Stimulated activated CD8-positive, alpha-beta memory T cell treated with anti-CD3 and anti-CD28 coated beads, Interleukin-4, amount 100 ng/mL, for 24 hours (primary cell): ENCODE results near the gene NANOS2.
"Not testable (repeated sequence)": the region's sequence is repeated elsewhere in the genome, so short reads cannot be mapped to it uniquely, and the experiment has no call there.

Experiments
- DNase-seq: peaks from one replicate; pipeline ENCODE4 v3.0.0-alpha.2; 2020; ENCODE audit warnings: low read depth

NANOS2 gene

DNA sequence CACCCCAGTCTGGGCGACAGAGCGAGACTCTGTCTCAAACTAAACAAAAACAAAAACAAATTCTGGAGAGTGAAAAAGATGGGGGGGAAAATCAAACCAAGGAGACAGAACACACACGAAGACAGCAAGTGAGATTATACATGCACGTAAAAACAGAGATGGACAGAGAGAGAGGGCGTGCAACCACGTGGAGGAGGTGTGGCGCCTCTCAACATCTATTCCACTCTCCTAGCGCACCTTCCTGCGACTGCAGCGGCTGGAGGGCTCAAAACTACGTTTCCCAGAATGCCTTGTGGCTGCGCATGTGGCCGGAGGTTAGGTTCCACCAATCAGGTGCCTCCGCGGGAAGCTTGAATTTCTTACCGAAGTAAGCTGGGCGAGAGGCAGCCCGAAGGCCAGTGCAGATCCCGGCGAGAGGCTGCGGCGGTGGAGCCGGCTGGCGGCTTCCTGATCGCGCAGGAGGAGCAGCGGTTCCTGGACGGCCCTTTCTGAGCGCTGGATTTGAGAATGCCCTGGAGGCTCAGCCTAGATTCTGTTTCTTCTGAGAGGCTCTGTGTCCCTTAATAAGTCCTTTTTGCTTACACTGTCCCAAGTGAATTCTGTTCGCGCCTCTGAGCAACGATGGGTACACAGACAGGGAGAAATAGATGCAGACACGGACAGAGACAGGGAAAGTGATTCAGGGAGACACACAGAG lies 13.1 kb upstream of the NANOS2 start:
- DNase-seq, result peak; percentile 76

DNA sequence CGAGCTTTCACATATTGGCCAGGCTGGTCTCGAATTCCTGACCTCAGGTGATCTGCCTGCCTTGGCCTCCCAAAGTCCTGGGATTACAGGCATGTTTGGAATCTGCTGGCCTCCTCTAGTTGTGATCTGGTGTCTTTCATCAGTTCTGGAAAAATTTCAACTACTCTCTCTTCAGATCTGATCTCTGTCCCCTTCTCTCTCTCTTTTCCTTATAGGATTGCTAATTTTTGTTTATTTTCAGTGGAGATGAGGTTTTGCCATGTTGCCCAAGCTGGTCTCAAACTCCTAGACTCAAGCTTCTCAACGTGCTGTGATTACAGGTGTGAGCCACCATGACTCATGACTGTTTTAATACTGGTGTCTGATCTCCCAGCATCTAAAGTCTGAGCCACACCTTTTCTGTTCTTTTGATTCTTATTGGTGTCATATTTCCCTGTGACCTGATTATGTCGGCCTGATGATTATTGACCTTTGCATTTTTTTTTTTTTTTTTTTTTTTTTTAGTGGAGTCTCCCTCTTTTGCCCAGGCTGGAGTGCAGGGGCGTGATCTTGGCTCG lies 10.4 kb upstream of the NANOS2 start:
- no peak for DNase-seq

DNA sequence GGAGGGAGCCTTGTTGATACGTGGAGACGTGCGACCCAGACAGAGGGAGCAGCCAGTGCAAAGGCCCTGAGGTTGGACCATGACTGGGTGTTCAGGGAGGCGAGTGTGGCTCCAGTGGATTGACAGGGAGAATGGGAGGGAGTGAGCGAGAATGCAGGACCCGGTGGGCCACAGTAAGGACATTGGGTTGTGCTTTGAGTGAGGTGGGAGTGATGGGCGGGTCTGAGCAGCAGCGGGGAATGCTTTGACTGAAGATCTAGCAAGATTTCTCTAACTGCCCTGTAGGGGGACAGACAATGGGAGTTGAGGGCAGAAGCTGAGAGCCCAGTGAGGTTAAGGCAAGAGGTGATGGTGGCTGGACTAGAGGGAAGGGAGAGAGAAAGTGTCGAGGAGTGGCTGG lies 7.7 kb upstream of the NANOS2 start:
- no peak for DNase-seq

DNA sequence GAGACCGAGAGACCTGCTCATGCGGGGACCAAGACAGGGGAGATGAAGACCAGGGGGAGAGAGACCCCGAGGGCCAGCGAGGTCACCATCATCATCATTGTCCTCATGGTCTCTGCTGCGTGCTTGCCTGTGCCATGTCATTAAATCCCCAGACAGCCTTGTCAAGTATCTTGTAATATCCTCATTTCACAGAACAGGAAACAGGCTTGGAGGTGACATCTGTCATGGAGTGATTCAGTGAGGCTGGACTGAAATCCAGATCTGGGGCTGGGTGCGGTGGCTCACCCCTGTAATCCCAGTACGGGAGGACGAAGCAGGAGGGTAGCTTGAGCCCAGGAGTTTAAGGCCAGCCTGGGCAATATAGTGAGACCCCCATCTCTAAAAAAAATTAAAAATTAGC lies 5.9 kb upstream of the NANOS2 start:
- DNase-seq, result no peak

DNA sequence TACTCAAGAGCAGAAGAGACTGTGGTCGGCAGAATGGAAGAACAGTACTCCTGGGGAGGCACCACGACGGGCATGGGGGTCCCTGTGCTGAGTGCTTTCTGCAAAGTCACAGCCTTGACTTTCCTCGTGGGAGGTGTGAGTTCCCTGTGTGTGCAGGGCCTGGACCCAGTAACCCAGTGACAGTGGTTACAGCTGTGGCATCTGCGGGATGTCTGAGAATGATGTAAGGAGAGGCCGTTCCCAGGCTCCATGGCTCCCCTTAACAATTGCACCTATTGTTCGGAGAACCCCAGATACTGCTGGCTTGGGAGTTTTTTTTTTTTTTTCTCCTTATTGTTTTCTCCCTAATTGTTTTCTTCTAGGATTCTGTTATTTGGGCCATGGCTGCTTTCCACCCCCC lies 5.1 kb upstream of the NANOS2 start:
- DNase-seq, result no peak

DNA sequence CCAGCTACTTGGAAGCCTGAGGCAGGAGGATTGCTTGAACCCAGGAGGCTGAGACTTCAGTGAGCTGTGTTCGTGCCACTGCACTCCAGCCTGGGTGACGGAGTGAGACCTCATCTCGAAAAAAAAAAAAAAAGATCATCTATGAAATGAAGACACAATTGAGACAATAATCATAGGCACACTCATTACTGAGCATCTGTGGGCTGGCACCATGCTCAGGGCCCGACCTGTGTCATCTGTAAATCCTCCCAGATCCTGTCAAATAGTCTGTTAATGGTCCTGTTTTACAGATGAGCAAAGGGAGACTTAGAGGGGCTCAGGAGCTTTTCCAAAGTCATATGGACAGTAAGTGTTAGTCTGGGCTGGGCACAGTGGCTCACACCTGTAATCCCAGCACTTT lies 4.1 kb upstream of the NANOS2 start:
- no peak for DNase-seq

DNA sequence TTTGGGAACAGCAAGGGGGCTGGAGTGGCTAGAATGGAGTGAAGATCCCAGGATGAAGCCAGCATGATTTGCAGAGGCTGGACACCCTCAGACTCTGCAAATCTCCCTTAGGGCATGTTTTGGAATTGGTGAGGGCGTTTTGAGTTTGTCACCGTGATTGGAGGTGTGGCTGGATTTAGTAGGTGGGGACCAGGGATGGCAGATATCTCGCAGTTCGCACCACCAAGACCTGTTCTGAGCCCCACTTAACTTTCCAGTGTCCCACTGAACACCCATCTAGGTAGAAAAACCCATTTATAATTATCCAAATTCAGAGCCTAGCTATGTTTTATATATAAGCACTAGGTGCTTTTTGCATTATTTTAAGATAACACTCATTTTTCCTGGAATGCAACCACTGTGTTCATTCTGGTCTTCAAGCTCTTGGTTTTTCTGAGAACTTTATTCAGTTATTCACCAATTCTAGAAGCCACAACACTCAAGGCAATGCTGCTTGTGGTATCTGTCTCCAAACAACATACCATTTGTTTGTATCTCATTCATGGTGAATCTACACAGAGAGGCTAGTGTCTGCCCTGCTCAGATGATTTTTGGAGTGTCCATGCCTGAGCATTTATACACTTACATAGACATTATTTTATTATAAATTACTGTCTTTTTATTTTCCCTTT lies 3.0 kb upstream of the NANOS2 start:
- no peak for DNase-seq

DNA sequence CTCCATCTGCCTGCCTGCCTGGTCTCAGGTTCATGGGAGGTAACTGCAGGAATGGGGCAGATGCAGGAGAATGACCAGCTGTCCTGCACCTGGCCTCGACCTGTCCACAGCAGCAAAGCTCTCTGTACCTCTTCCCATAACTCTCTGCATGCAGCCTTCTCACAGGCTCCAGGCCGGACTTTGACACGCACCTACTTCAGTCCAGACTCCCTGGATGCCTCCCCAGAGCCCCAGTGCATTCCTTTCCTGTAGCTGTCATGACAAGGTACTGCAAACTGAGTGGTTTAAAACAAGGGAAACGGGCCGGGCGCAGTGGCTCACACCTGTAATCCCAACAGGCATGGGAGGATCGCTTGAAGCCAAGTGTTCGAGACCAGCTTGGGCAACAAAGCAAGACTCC lies 3.3 kb downstream of the NANOS2 start:
- no peak for DNase-seq

DNA sequence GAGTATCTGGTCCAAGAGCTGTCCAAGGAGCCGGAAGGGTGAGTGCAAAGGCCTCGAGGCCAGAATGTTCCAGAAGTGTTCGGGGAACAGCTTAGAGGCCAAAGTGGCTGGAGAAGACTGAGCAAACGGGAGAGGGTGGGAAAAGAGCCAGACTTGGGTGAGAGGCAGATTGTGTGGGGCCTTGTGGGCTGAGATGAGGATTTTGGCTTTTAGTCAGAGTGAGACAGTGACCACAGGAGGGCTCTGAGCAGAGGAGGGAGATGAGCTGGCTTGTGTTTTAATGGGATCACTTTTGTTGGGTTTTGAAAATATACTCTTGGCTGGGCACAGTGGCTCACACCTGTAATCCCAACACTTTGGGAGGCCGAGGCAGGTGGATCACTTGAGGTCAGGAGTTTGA lies 5.6 kb downstream of the NANOS2 start:
- no peak for DNase-seq

DNA sequence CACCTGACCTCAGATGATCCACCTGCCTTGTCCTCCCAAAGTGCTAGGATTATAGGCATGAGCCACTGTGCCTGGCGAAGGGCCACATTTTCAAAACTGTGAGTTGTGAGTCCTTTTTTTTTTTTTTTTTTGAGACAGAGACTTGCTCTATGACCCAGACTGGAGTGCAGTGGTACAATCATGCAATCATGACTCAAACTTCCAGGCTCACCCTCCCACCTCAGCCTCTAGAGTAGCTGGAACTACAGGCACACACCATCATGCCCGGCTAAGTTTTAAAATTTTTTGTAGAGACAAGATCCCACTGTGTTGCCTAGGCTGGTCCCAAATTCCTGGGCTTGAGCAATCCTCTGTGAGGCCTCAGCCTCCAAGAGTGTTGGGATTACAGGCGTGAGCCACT lies 8.4 kb downstream of the NANOS2 start:
- no peak for DNase-seq

DNA sequence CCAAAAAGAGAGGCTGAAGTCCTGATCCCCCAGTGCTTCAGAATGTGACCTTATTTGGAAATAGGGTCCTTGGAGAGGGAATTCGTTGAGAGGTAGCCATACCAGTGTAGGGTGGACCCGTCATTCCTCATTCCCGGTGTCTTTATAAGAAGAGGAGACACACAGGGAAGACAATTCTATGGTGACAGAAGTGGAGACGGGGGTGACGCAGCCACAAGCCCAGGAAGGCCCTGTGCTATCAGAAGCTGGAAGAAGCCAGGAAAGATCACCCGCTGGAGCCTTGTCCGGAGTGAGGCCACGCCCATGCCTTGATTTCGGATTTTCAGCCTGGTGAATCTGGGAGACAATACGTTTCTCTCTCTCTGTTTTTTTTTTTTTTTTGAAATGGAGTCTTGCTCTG lies 9.6 kb downstream of the NANOS2 start:
- no peak for DNase-seq

DNA sequence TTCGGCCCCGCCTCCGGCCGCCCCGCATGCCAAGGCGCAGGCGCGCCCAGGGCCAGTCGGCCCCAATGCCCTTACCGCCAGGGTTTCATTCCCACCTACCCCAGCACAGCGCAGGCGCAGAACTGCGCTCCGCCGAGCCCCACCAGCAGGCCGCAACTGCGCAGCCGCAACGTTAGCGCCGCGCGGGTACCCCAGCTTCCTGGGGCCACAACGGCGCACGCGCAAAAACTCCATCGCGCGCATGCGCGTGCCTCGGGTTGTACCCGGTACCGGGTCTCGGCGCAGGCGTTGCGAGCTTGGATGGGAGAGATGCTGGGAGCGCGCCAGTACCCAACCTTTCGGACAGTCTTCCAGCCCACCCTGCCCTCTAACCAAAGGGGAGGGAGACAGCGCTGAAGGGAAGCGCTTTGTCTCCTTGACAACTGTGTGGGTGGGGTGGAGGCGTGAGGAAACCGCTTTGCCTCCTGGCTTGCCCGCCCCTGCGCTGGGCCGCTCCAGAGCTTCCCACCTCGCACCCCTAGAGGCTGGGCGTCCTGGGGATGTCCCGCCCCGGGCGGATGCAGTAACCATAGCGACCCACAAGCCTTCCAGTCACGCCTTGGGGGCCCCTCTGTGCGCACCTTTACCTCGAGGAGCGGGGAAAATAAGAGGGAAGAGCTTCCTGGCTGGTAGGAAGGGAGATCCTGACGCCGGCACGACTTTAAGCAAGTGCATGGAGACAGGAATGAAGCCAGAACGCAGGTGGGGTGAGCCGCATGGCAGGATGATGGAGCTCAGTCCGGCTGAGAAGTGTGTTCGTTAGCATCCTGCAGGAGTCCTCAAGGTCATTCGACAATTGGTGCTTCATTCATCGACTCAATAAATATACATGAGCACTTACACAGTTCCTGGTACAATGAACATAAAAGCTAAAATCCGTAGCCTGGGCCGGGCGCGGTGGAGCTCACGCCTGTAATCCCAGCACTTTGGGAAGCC lies 11.6 kb downstream of the NANOS2 start:
- DNase-seq, result peak; percentile 99

DNA sequence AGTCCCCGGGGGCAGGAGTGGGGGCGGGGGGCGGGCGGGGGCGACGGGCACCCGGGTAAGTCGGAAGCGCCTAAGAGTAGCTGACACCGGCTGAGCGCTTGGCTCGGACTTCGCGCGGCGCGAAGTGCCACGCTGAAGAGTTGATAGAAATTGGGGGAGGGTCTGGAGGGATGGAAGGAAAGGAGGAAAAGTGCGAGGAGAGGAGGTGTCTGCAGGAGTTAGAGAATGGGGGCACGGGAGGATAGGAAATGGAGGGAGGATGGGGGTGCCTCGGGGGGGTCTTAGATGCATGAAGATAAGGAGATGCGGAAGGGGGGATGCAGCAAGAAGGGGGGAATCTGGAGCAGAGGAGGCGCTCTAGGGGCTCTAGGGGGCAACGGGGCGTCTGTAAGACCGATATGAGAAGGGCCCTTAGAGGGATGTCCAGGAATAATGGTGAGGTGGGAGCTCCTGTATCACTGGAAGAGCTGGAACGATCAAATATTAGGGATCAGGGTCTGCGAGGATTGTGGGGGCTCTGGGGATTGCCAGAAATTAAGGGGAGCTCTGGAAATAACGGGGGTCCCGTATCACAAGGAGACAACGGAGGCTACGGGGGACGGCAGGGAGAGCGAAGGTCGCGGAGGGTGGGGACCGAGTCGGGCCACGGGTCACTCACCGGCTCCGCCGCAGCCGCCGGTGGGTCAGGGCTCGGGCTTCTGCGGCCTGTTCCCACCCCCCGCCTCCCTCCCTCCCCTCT lies 12.5 kb downstream of the NANOS2 start, which contains the start of gene MYPOP:
TSS of gene MYPOP (minus strand) at position 702 of the 739 bp plus-strand sequence. CDS start 840 bp downstream, outside the sequence.
- DNase-seq, result no peak

DNA sequence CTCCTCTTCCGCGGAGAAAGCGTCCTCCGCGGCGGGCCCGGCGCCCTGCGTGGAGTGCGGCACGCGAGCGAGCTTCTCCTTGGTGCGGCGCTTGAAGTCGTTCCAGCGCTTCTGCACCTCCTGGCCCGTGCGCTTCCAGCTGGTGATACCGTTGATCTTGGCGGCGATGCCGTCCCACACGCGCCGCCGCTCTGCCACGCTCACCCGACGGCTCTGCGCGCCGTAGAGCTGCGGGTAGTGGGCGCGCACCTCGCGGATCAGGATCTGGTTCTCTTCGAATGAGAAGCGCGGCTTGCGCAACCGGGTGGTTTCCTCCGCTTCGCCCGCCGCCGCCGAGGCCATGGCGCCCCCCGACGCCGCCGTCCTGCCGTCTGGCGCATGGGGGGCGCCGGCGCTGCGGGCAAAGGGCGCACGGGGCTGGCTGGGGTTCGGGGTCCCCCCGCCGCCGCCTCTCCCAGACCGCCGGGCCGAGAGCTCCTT lies 13.1 kb downstream of the NANOS2 start:
- peak; percentile 19 for DNase-seq

DNA sequence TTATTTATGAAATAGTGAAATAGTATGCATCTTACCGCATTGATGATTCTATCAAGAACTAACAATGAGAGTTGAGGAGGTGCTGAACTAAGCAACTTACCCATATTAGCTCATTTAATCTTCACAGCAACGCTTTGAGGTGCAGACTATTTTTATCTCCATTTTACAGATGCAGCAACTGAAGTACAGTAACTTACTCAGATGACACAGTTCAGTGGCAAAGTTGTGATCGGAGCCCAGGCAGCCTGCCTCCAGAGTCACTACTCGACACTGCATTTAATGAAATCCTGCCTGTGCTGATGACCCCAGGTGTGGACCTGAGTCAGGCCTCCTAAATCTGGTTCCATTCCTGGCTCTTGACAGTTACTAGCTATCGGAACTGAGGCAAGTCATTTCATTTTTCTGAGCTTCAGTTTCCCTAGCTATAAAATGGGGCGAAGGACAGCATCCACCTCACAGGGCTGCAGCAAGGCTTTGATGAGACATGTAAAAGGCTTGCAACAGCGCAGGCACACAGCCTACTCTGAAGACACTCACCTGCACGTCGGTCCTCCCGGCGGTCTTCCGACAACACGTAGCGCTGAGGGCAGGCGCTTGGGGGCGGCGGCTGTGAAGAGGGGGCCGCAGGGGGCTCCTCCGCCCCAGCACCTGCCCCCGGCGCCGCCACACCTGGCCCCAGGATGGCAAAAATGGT lies 13.7 kb downstream of the NANOS2 start:
- DNase-seq, result no peak

DNA sequence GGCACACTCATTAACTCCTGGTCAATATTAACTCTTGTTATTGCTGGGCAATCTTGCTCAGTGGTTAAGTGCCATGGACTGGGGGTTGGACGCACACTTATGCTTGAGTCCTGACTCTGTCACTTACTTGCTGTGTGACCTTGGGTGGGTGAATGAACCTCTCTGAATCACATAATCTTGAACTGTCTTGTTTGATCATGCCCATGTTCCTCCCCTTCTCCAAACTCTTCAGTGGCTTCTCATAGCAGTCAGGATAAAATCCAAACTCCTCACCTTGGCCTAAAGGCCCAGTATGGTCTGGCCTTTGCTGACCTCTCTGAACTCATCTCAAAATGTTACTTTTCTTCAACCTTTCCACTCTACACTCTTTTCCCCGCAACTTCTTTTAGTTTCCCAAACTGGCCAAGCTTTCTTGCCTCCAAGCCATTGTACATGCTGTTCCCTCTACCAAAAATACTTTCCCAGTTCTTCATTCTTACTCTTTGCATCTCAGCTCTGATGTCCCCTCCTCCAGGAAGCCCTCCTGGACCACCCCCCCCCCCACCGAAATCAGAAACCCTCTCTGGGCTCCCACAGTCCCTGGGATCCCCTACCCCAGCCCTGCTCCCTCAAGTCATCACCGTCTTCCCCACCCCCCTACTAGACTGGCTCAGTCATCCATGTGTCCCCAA lies 14.5 kb downstream of the NANOS2 start:
- no peak for DNase-seq

DNA sequence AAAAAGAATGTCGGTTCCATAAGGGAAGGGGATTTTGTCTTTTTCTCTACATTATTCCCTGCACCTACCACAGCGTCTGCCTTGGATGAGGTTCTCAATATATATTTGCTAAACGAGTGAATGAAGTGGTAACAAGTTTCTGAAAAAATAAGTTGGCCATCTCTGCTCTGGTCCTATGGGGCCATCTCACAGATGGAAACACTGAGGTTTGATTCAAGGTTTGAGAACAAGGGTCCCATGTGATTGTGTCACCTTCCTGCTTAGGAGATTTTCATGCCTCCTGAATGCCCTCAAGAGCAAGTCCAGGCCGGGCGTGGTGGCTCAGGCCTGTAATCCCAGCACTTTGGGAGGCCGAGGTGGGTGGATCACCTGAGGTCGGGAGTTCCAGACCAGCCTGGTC lies 15.3 kb downstream of the NANOS2 start:
- no peak for DNase-seq

DNA sequence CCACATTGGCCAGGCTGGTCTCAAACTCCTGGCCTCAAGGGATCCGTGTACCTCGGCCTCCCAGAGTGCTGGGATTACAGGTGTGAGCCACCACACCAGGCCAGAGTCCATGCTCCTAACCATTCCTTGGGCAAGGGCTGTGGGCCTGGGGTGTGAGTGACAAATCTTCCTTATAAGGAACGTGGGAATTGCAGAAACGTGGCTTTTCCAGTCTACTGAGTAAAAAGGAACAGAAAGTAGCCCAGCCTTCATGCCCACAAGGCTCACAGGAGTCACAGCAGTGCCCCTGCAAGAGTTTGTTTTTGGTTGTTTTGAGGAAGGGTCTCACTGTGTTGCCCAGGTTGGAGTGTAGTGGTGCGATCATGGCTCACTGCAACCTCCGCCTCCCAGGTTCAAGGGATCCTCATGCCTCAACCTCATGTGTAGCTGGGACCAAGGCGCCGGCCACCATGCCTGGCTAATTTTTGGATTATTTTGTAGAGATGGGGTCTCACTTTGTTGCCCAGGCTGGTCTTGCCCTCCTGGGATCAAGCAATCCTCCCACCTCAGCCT lies 17.2 kb downstream of the NANOS2 start:
- DNase-seq, result no peak

DNA sequence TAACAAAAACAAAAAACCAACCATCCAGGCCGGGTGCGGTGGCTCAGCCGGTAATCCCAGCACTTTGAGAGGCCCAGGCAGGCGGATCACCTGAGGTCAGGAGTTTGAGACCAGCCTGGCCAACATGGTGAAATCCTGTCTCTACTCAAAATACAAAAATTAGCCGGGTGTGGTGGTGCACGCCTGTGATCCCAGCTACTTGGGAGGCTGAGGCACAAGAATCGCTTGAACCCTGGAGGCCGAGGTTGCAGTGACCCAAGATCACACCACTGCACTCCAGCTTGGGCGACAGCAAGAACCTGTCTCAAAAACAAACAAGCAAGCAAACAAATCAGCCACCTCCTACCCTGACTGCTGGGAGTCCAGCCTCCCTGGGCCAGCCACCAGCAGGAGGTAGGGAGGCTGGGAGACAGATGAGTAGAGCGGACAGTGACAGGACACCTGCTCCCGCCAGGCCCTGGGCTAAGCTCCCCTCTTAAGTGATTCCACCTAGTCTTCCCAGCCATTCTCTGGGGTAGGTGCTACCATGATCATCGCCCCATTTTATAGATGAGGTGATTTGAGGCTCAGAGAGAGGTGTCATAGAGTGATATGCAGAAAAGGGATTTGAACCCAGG lies 18.5 kb downstream of the NANOS2 start:
- DNase-seq, result not testable (repeated sequence)
